Cardiac fibroblast (primary cell): Measurements from ENCODE around the gene IFTAP.

Source experiments
- DNase-seq, 2 donors: peaks; one replicate each; pipeline versions ENCODE4 v3.0.0 to v3.0.0-alpha.2; 2010; ENCODE audit warnings: low read depth in 2 of 2
- H3K4me3 ChIP-seq, 2 donors: replicated peaks in 1 of 2; 1 replicate in 1 of 2; 2 replicates in 1 of 2; pipeline ENCODE4 v1.5.1; 2011; ENCODE audit warnings: low read depth in 2 of 2, low read length in 2 of 2, mild to moderate bottlenecking in 2 of 2, moderate library complexity in 1 of 2
- TF ChIP-seq, protein P1 (sequence below): IDR thresholded peaks from one replicate; pipeline ENCODE4 v1.5.1; 2011; ENCODE audit warnings: low read depth, mild to moderate bottlenecking, low read length, inconsistent platforms

Gene IFTAP

DNA sequence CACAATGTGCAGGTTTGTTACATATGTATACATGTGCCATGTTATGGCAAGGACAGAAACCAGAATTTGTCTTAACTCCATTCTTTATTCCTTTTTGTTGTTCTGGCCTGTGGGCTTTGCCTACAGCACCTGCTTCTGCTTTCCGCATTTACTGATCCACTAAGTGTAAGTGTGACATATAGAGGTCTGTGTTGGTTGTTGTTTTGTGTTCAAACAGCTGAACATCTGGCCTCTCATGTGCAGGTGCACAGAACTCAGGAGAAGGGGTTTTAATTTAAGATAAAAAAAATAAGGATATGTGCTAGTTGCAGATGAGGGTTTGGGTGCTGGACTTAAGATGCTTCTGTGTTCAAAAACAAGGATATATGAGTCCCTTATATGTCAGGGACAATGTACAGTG lies 89.5 kb downstream of the IFTAP start:
- no peak for DNase-seq
- TF ChIP-seq, protein P1, sequence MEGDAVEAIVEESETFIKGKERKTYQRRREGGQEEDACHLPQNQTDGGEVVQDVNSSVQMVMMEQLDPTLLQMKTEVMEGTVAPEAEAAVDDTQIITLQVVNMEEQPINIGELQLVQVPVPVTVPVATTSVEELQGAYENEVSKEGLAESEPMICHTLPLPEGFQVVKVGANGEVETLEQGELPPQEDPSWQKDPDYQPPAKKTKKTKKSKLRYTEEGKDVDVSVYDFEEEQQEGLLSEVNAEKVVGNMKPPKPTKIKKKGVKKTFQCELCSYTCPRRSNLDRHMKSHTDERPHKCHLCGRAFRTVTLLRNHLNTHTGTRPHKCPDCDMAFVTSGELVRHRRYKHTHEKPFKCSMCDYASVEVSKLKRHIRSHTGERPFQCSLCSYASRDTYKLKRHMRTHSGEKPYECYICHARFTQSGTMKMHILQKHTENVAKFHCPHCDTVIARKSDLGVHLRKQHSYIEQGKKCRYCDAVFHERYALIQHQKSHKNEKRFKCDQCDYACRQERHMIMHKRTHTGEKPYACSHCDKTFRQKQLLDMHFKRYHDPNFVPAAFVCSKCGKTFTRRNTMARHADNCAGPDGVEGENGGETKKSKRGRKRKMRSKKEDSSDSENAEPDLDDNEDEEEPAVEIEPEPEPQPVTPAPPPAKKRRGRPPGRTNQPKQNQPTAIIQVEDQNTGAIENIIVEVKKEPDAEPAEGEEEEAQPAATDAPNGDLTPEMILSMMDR, result no peak
- no peak overlapping the region for H3K4me3 ChIP-seq

DNA sequence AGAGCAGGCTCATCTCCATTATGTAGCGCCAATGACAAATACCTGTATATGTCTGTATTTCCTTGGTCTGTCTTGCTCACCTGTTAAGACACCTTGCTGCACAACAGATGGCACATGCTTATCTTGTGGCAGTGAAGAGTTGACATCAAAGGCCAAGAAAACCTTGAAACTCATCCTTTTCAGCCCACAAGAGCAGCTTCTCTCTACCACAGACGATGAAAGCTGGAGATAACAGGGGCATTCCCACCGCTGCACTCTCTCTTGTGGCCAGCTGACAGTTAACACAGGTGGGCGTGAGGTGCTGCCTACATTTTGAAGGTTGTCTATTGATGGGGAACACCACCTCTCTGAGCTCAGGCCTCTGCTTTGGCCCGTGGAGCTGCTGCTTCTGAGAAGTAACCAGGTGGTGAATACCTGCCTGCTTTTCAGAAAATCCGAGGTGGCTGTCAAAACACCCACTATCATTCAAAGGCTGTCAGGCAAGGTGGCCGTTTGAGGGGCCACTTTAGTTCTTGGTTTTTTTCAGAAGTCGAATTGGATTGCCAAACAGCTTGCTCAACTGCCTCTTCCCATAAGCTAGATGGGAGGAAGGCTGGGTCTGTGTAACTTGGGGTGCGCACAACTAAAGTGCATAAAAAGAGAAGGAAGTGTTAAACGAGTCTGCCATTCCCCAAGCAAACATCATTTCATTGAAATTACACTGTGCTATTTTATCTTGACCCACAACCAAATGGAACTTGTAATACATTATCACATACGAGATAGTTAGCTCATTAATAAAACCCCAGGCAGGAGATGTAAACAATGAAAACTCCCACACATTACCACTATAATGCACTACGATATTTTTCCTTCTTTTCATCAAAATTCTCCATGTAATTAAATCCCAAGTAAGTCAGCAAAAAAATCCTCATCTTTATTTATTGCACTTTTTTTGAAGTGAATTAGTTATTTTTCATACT lies 90.8 kb downstream of the IFTAP start:
- no peak for DNase-seq
- TF ChIP-seq, protein P1, result no peak
- no peak overlapping the region for H3K4me3 ChIP-seq

DNA sequence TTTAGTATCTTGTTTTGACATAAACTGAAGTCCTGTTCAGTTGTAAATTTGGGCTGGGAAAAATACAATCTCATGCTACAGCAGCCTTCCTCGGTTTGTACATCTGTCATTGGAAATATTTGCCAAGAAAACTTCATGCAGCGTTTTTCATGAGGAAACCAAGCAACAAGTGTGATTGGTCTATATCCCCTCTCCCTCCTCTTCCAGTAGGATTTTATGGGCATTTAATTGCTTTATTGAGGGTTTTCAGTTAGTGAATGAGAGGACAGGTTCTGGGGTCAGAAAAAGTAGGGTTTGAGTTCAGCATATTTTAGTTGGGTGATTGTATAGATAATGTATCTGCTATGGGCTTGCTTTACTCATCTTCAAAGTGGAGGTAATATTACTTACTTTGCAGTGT lies 93.8 kb downstream of the IFTAP start:
- no peak for DNase-seq
- TF ChIP-seq, protein P1, result no peak
- H3K4me3 ChIP-seq, result no peak overlapping the region

DNA sequence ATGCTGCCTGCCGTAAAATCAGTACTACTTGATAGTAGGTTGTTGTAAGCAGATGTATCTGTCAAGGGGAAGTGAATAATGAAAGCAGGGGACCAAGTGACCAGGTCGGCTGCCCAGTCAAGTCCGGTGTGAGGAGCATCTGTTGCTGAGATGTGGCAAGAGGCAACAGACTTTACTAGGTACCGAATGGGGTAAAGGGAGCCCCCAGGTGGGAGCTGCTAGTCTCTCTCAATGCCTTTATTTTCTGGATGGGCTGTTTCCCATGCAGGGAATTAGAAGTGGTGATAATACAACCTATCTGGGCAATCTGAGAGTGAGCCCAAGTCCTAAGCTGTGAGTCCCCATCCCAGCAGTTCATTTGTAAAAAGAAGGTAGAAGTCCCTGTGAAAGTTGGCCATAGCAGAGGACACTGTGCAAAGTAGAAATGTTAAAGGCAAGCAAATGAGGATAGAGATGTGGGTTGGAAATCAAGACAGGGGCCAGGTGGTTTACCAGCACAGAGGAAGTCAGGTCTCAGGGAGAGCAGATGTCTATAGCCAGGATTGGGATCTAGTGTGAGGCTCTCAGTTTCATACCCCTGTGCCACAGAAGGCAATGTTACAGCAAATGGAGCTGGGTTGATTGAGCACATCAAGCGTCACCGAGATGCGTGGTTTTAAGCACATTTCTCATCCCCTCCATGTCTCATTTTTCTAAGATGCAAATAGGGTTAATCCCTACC lies 94.4 kb downstream of the IFTAP start:
- TF ChIP-seq, protein P1, result no peak
- H3K4me3 ChIP-seq, result no peak overlapping the region

DNA sequence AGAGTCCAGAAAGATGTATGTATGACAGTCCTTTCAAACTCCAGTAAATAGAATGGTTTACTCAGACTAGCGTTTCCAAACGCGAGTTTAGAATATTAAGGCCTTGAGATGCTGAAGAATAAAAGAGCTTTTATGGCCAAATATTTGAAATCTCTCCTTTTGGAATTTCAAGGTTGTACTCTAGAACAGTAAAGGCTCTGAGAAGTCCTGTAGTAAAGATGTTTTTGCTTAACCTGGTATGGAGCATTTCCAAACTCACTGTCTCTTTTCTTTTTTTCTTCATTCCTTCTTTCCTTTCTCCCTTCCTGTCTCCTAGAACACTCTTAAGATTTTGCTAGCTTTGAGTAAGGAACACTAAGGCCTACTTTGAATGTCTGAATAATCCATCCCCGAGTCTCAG lies 95.1 kb downstream of the IFTAP start:
- TF ChIP-seq, protein P1, result no peak
- H3K4me3 ChIP-seq, result no peak overlapping the region
- DNase-seq, result no peak

More for the DNA sequence above, 94.4 kb downstream of the IFTAP start:
- DNase-seq, result no peak

DNA sequence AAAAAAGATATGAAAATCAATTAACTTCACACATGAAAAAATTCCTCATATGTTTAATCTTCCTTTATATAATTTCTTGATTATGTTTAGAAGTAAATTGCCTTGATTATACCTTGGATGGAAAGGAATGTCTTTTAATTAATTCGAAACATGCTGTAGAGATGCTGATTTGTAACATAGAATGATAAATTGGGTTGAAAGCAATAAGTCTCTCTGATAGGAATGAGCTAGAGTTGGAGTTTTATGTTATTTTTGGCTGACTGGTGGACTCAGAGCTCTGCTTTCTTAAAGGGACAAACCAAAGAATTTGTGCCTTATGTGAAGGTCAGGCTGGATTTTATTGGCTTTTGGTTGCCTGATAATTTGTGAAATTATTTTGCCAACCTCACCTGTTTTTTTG lies 98.4 kb downstream of the IFTAP start:
- TF ChIP-seq, protein P1, result no peak
- H3K4me3 ChIP-seq, result no peak overlapping the region
- DNase-seq, result no peak
